HG03558 (cell line): ENCODE results near the gene PLEKHD1.

Experiments
- ATAC-seq: cut with Tn5 transposase; IDR thresholded peaks from one replicate; pipeline ENCODE4 v1.9.1; 2021; ENCODE audit warnings: moderate number of reproducible peaks; ENCODE audit not compliant: unreplicated experiment; ENCODE audit errors: extremely low read depth

The PLEKHD1 gene

GRCh38 chr14:69574263-69574953 is 89.9 kb downstream of the PLEKHD1 start, which contains the start of gene CCDC177:
Gene CCDC177 (minus strand): TSS chr14:69574871. CDS start chr14:69573622, 1,249 bp downstream.
- no peak for ATAC-seq

- ATAC-seq = no peak
These were observed 90.4 kb downstream of the PLEKHD1 start for GRCh38 chr14:69574954-69575295.

- no peak for ATAC-seq
These were observed 94.9 kb downstream of the PLEKHD1 start for GRCh38 chr14:69579476-69579875.

GRCh38 chr14:69580009-69580577 is 95.6 kb downstream of the PLEKHD1 start:
- no peak for ATAC-seq
